SU-DHL-6 (cell line): ENCODE results near the gene GBF1.

Source experiments
- EZH2phosphoT487 ChIP-seq: fragments of 200-600 bp; sonication (generic), shearing (Covaris generic); conservative IDR thresholded peaks from 2 replicates; pipeline ENCODE4 v1.6.1; 2018; ENCODE audit warnings: mild to moderate bottlenecking, antibody characterized with exemption, low read length, moderate library complexity, mixed read lengths
- TF ChIP-seq, protein P1 (sequence below): fragments of 200-600 bp; sonication (generic); IDR thresholded peaks from one replicate; pipeline ENCODE4 v1.5.1; 2017; ENCODE audit warnings: antibody characterized with exemption, mild to moderate bottlenecking, low read length, moderate library complexity; ENCODE audit not compliant: insufficient read depth, poor library complexity, severe bottlenecking

DNA sequence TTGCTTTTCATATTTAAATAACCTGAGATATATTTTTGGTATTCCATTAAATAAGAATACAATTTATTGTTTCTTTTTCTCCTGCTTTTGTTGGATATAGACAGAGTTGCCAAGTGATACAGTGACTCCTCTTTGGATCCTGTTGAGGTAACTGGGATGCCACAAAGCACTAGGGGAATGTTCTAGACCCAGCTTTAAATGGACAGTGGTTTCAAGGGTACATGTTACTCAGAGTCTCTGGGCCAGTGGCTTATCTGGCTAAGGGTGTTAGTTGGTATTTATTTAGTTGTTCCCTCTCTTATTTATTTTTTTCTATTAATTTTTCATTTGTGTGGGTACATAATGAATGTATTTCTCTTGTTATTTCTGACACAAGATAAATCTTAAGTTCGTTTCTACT is 9.1 kb downstream of the GBF1 start:
- TF ChIP-seq, protein P1, sequence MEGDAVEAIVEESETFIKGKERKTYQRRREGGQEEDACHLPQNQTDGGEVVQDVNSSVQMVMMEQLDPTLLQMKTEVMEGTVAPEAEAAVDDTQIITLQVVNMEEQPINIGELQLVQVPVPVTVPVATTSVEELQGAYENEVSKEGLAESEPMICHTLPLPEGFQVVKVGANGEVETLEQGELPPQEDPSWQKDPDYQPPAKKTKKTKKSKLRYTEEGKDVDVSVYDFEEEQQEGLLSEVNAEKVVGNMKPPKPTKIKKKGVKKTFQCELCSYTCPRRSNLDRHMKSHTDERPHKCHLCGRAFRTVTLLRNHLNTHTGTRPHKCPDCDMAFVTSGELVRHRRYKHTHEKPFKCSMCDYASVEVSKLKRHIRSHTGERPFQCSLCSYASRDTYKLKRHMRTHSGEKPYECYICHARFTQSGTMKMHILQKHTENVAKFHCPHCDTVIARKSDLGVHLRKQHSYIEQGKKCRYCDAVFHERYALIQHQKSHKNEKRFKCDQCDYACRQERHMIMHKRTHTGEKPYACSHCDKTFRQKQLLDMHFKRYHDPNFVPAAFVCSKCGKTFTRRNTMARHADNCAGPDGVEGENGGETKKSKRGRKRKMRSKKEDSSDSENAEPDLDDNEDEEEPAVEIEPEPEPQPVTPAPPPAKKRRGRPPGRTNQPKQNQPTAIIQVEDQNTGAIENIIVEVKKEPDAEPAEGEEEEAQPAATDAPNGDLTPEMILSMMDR = no peak
- no peak for TF ChIP-seq EZH2phosphoT487
